Ovary (tissue), 9 donors: ENCODE measurements around the gene LGR6. TPM values are rescaled to one million over a fixed set of nuclear protein-coding genes. Genes with fewer than 3 reads are reported as not detected.

Experiments used
- DNase-seq, 5 donors: peaks; one replicate each; pipeline ENCODE4 v3.0.0-alpha.2; 2019 to 2020
- H3K27ac ChIP-seq, 2 donors: fragments of 200-600 bp; one replicate each; pipeline versions ENCODE4 v1.5.1 to v1.8.0; 2019 to 2022
- H3K27me3 ChIP-seq: fragments of 200-600 bp; one replicate; pipeline ENCODE4 v1.8.0; 2022
- H3K36me3 ChIP-seq: fragments of 200-600 bp; sonication (generic); one replicate; pipeline ENCODE4 v1.5.1; 2019
- H3K4me1 ChIP-seq: one replicate; pipeline ENCODE4 v1.8.1; 2013; ENCODE audit warnings: mild to moderate bottlenecking, moderate library complexity; ENCODE audit not compliant: insufficient read depth
- H3K4me3 ChIP-seq: fragments of 200-600 bp; sonication (generic); one replicate; pipeline ENCODE4 v1.5.1; 2017
- H3K9me3 ChIP-seq, 2 donors: fragments of 200-600 bp in 1 of 2; sonication (generic) in 1 of 2; one replicate each; pipeline versions ENCODE4 v1.5.1 to v1.8.1; 2013 to 2019; ENCODE audit warnings: mild to moderate bottlenecking in 1 of 2, moderate library complexity in 1 of 2
- EP300 ChIP-seq: sonication (generic); formaldehyde crosslinking; IDR thresholded peaks from one replicate; pipeline ENCODE4 v1.6.1; 2017; ENCODE audit warnings: antibody characterized with exemption
- POLR2A ChIP-seq: fragments of 450-650 bp; IDR thresholded peaks from one replicate; pipeline ENCODE4 v1.6.1; 2017; ENCODE audit warnings: antibody characterized with exemption, mild to moderate bottlenecking, moderate library complexity
- WGBS, 3 donors: extraction: QIAGEN DNeasy Blood & Tissue Kit in 1 of 3; methylation state at CpG; one replicate each; pipeline versions ENCODE4 v1.1.5 to v1.1.7; 2013 to 2017; 5-methylcytosine and 5-hydroxymethylcytosine counted together
- intact Hi-C, 4 donors: fragments of 100-400 bp; cut with DNase I; formaldehyde crosslinking; loops; one replicate each; pipeline versions ENCODE4 v1.11.0 to v1.15.1; 2022 to 2023
- polyA plus RNA-seq, 2 donors: library from polyadenylated mRNA; stranded (reverse); fragments of 200-250 nt in 1 of 2; fragments of 350-450 nt in 1 of 2; fragmentation: Illumina TruSeq in 1 of 2; extraction: RNeasy Lipid Tissue Mini Kit (QIAGEN cat#74804) in 1 of 2; gene quantifications; one replicate each; pipeline ENCODE4 v1.2.3, GENCODE V29; 2013 to 2014
- total RNA-seq, 7 donors: library from RNA; depleted of rRNA in 2 of 7; stranded (reverse); fragments of >200 nt in 2 of 7; fragmentation: NEBNext Ultra II Directional in 3 of 7; extraction: Animal tissue kit (Norgen Biotek cat#: 25700) in 3 of 7; gene quantifications; one replicate each; pipeline versions ENCODE4 v1.1.0 to v1.2.4, GENCODE V29; 2016 to 2023
- TF ChIP-seq, protein P1 (sequence below), 3 donors: fragments of 450-650 bp in 2 of 3; fragments of 200-600 bp in 1 of 3; IDR thresholded peaks; one replicate each; pipeline versions ENCODE4 v1.5.1 to v1.8.0; 2016 to 2022; ENCODE audit warnings: antibody characterized with exemption in 3 of 3, mild to moderate bottlenecking in 1 of 3
- donor health status: DM: no; HTN: no; CAD: no; lungs with moderate emphysema.
- donor health status: DM: no; HTN: no; CAD: no.
- donor health status: Bipolar disorder and iron deficiency.
- donor health status: DM: yes; HTN: yes; CAD: no.
- donor health status: DM: no; HTN: no; CAD: no.
- donor health status: DM: yes; HTN: yes; CAD: no.

The LGR6 gene
- total and polyA plus RNA-seq, 9 donors, result 0.24 to 12.4 (median 1.4) TPM

DNA sequence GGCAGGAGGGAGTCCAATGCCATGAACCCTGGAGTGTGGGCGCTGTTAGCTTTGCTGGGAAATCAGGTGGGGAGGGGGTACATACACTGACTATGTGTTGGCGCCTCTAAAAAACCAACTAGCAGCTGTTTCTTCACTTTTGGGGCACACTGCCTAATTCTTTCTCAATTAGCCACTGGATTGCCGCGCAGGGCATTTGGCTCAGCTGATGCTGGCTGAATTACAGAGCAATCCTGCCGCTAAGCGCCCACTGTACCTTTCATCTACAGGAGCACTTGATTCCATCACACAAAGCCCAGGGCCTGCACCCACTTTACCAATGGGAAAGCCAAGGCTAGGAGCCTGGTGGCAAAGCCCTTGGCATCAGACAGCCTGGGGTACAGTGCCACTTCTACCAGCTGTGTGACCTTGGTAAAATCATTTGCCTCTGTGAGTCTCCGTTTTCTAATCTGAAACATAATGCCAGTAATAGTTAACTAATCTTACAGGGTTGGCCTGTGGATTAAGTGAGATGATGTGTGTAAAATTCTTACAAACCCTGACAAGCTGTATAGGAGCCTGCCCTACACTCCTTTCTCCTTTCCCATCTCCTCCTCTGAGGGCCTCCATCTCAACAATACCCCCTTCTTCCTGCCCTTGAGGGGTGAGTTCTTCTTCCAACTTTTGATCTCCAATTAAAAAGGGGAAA lies 89.1 kb downstream of the LGR6 start:
- Histone ChIP-seq H3K4me3 (no peak overlapping the region), H3K9me3 (no peaks in the 10 kb centered on the region), H3K27ac (no peak overlapping the region), H3K4me1 (peaks cover 3% of the 10 kb centered on the region), H3K36me3 (no peaks in the 10 kb centered on the region), H3K27me3 (no peaks in the 10 kb centered on the region)
- TF ChIP-seq, protein P1, sequence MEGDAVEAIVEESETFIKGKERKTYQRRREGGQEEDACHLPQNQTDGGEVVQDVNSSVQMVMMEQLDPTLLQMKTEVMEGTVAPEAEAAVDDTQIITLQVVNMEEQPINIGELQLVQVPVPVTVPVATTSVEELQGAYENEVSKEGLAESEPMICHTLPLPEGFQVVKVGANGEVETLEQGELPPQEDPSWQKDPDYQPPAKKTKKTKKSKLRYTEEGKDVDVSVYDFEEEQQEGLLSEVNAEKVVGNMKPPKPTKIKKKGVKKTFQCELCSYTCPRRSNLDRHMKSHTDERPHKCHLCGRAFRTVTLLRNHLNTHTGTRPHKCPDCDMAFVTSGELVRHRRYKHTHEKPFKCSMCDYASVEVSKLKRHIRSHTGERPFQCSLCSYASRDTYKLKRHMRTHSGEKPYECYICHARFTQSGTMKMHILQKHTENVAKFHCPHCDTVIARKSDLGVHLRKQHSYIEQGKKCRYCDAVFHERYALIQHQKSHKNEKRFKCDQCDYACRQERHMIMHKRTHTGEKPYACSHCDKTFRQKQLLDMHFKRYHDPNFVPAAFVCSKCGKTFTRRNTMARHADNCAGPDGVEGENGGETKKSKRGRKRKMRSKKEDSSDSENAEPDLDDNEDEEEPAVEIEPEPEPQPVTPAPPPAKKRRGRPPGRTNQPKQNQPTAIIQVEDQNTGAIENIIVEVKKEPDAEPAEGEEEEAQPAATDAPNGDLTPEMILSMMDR (IDR thresholded peaks at IDR 0.05), result no peak
- no peak for TF ChIP-seq EP300
- TF ChIP-seq POLR2A, result no peak
- intact Hi-C loops, result no loop called here
- WGBS, 3 donors, result 85 to 88% (median 85%) methylated on average over 7 of the region's 7 CpGs
- DNase-seq, result no peak

GRCh38 chr1:202283379-202283844 lies 89.8 kb downstream of the LGR6 start:
- Histone ChIP-seq H3K9me3 (no peaks in the 10 kb centered on the region), H3K4me3 (no peak overlapping the region), H3K36me3 (no peaks in the 10 kb centered on the region), H3K27me3 (no peaks in the 10 kb centered on the region), H3K4me1 (peaks cover 3% of the 10 kb centered on the region), H3K27ac (no peak overlapping the region)
- no peak for TF ChIP-seq POLR2A
- DNase-seq, result no peak
- WGBS, 3 donors, result 6 to 22% (median 19%) methylated on average over 10 of the region's 10 CpGs
- intact Hi-C loops, result no loop called here

- 24 to 60% (median 33%) methylated on average over 4 of the region's 4 CpGs for WGBS, 3 donors
- Histone ChIP-seq H3K4me3 (no peak overlapping the region), H3K27ac (no peak overlapping the region), H3K27me3 (no peaks in the 10 kb centered on the region), H3K36me3 (no peaks in the 10 kb centered on the region), H3K9me3 (no peaks in the 10 kb centered on the region), H3K4me1 (peaks cover 3% of the 10 kb centered on the region)
- TF ChIP-seq POLR2A, result no peak
- no peak for TF ChIP-seq EP300
- TF ChIP-seq, protein P1 (IDR thresholded peaks at IDR 0.05), result no peak
- DNase-seq, result no peak
- intact Hi-C loops, result no loop called here
These were observed 90.4 kb downstream of the LGR6 start for GRCh38 chr1:202283991-202284390.

- intact Hi-C loops, result no loop called here
- Histone ChIP-seq H3K27me3 (no peaks in the 10 kb centered on the region), H3K9me3 (no peaks in the 10 kb centered on the region), H3K4me3 (no peak overlapping the region), H3K27ac (no peak overlapping the region), H3K4me1 (peaks cover 3% of the 10 kb centered on the region), H3K36me3 (no peaks in the 10 kb centered on the region)
- TF ChIP-seq, protein P1 (IDR thresholded peaks at IDR 0.05), result no peak
- TF ChIP-seq EP300 (no peak), POLR2A (no peak)
- no peak for DNase-seq
- WGBS, 3 donors, result 80 to 88% (median 85%) methylated on average over 3 of the region's 3 CpGs
These were observed 92.3 kb downstream of the LGR6 start for GRCh38 chr1:202285908-202286307.

GRCh38 chr1:202286622-202287097 lies 93.1 kb downstream of the LGR6 start:
- DNase-seq, result peak in 2 of 5 donors; percentile 26 to 40
- peaks cover 3% of the 10 kb centered on the region for H3K4me1 ChIP-seq

More at GRCh38 chr1:202286622-202287097, 93.1 kb downstream of the LGR6 start:
- Histone ChIP-seq H3K9me3 (no peaks in the 10 kb centered on the region), H3K36me3 (no peaks in the 10 kb centered on the region), H3K27me3 (no peaks in the 10 kb centered on the region), H3K27ac (no peak overlapping the region), H3K4me3 (no peak overlapping the region)
- TF ChIP-seq EP300 (no peak), POLR2A (no peak)
- TF ChIP-seq, protein P1 (IDR thresholded peaks at IDR 0.05), result no peak
- WGBS, 3 donors, result 8 to 17% (median 15%) methylated on average over 6 of the region's 6 CpGs
- intact Hi-C loops, result no loop called here
